Hair follicle dermal papilla cell (primary cell): ENCODE measurements around the gene UPB1. TPM values are rescaled to one million over a fixed set of nuclear protein-coding genes. Genes with fewer than 3 reads are reported as not detected.

ENCODE experiments used
- total RNA-seq: library from RNA; depleted of rRNA; stranded (reverse); fragments of >200 nt; gene quantifications from 2 replicates; pipeline ENCODE4 v1.2.3, GENCODE V29; 2012

The UPB1 gene
- 0.16 TPM in 1 of 2 replicates, not detected in the other for total RNA-seq

DNA sequence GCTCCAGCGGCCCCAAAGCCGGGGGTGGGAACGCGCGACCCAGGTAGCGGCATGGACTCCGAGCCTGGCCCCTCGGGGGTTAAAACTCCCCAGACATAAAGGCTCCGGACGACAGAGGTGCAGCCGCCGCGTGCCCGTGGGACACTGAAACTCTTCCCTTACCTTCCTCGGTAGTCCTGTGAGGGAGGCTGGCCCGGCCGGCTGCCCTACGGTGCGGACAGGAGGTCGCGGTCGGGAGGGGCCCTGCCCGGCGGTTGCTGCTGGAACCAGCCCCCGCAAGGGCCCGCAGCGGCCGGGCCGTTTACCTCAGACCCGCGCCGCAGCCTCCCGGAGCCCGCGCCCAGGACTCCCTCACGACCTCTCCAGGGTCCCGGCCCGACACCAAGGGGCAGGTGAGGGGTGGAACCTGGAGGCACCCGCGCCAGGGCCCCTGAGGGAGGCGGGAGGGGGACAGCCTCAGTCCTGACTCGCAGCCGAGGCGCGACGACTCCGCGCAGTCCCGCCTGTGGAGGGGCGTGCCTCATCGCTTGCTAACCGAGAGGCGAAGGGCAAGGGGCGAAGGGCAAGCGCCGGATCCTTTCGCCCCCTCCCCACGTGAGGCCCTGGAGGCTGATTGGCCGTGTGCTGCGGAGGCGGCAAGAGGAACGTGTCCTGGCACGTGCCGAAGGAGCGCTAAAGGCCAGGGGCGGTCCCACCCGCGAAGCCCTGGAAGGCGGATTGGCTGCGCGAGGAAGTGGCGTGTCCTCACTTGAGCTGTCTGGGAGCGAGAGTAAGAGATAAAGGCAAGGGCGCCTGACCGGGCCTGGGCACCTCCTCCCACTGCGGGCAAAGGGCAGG is at the start of gene UPB1:
UPB1 (plus strand) TSS at position 805 of the 837 bp plus-strand sequence. CDS start 72 bp downstream, outside the sequence.

DNA sequence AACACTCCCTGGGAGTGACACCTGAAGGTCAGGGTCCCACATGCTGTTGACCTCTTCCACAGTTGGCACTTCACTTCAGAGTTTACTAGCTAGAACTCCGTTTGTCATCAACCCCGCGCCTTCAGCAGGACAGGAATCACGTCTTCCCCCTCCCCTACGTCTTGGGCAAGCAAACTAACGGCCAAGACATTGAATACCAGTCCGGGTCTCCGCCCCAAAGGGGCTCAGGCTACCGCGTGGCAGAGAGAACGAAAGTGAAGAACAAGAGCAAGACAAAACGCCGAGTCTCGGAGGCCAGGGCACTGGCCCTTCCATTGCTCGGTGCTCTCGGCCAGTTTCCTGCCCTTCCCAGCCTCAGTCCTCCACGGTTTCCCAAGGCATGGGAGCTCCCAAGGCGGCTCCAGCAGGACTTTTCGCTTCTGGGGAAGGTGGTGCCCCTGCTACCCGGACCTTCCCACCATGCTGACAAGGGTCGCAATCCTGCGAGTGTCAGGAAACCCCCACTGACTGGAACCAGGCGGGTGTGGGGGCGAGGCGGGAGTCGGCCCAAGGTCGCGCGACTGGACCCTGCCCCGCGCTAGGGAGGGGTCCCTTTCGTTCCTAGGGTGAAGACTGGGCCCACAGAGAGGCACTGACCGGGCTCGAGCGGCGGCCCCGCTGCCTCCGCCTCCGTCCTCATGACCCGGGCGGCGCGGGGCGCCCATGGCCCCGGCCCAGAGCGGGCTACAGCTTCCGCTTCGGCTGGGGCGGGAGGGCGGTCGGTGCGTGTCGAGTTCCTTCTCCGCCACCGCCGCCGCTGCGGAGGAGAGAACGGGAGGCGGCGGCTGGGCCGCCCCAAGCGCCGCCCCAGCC is 59.4 kb downstream of the UPB1 start, which contains the start of gene GUCD1:
GUCD1 (minus strand) TSS at position 826 of the 852 bp plus-strand sequence; CDS start at position 679, 147 bp downstream.

DNA sequence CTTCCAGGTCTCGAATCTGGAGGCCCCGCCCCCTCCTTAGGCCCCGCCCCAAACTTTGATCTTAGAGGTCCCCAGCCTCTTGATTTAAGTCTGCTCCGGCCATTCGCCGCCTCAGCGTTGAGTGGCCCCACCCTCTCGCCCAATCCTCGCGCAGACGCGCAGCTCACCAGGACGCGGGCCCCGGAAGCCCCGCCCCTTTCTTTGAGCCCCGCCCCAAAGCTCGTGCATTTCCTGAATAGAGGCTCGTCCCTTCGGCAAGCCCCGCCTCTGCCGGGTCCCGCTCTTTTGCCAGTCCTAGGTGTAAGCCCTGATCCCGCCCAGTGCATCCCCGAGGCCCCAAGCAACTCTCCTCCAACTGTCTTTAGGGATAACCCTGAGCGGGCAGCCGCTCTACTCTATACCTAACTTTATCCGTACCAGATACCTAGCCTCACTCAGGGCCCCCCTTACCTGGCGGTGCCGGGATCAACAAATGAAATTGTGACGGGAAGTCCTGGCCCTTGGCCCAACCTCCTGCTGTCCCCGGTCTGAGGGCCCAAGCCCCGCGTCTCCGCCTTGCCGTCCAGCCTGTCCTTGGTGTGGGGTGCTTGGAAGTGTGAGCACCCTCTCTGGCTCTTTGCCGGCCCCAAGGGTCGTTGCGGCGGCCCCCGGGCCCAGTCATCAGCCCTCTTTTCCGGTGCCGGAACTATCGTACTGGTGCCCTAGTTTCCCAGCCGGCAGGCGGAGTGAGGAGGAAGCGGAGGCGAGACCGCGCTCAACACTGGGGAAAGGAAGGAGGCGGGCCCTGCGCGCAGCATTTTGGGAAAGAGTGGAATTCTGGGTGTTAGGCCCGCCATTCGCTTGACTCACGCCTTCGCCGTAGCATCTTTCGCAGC is 60.3 kb downstream of the UPB1 start, which contains the start of gene SNRPD3:
SNRPD3 (plus strand) TSS at position 835 of the 875 bp plus-strand sequence. CDS start 1,676 bp downstream, outside the sequence.

Other genes starting within 250 kb of the UPB1 start
- 35.7 and 38.6 TPM in 2 replicates for gene SPECC1L, start 224.5 kb upstream of the UPB1 start, total RNA-seq
- 0.24 and 3.1 TPM in 2 replicates for gene ADORA2A, start 67.7 kb upstream of the UPB1 start, total RNA-seq
- gene GUCD1, start 59.8 kb downstream of the UPB1 start, total RNA-seq = 161 and 191 TPM in 2 replicates
- 53.7 and 62.1 TPM in 2 replicates for gene SNRPD3, start 60.7 kb downstream of the UPB1 start, total RNA-seq
- 6.4 and 10.1 TPM in 2 replicates for gene LRRC75B, start 97.7 kb downstream of the UPB1 start, total RNA-seq
- 1.1 and 1.9 TPM in 2 replicates for gene GGT1, start 107.9 kb downstream of the UPB1 start, total RNA-seq